BJ (cell line): ENCODE measurements around the gene TNRC6B. TPM values are rescaled to one million over a fixed set of nuclear protein-coding genes. Genes with fewer than 3 reads are reported as not detected.

Experiments
- CTCF ChIA-PET: fragments of 350-600 bp; formaldehyde crosslinking; extraction: SDS; loops from one replicate; lab custom pipeline; 2021; ENCODE audit warnings: antibody characterized with exemption, inconsistent platforms; lab: Yijun Ruan, JAX
- POLR2A ChIA-PET: fragments of 300-600 bp; sonication (Branson Sonifier 250); formaldehyde crosslinking; extraction: SDS; loops from one replicate; lab custom pipeline; 2021; ENCODE audit warnings: antibody characterized with exemption; lab: Charles Lee
- DNase-seq: peaks from one replicate; pipeline ENCODE4 v3.0.0-alpha.2; 2011; ENCODE audit warnings: low read depth
- H3K27me3 ChIP-seq: 2 replicates; pipeline ENCODE4 v1.6.0; 2011; ENCODE audit warnings: low read length; ENCODE audit not compliant: control insufficient read depth, insufficient read depth
- H3K36me3 ChIP-seq: 2 replicates; pipeline ENCODE4 v1.5.1; 2011; ENCODE audit warnings: low read length; ENCODE audit not compliant: control insufficient read depth, insufficient read depth
- H3K4me3 ChIP-seq: 2 replicates; pipeline ENCODE4 v1.5.1; 2011; ENCODE audit warnings: low read depth, mild to moderate bottlenecking, control low read depth, low read length
- polyA plus RNA-seq: library from polyadenylated mRNA; depleted of rRNA; stranded (reverse); fragments of >200 nt; gene quantifications from 2 replicates; pipeline ENCODE4 v1.2.3, GENCODE V29; 2011
- TF ChIP-seq, protein P1 (sequence below): IDR thresholded peaks from 2 replicates; pipeline ENCODE4 v1.5.1; 2011; ENCODE audit warnings: low read depth, mild to moderate bottlenecking, control low read depth, inconsistent platforms, low read length, moderate library complexity; ENCODE audit not compliant: insufficient read depth

The TNRC6B gene
- polyA plus RNA-seq, 1 experiment, result 8.0 TPM

DNA sequence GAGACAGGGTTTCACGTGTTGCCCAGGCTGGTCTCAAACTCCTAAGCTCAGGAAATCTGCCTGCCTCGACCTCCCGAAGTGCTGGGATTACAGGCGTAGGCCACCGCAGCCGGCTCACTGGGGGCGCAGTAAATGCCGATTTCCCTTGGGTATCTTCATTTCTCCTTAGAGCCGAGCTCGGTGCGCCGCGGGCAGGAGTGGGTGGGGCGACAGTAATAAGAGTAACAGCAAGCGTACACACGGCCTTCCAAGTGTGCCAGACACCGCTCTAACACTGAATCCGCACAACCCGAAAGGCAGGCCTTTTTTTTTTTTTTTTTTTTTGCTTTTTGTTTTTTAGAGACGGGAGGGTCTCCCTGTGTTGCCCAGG is 168.1 kb downstream of the TNRC6B start:
- ChIA-PET POLR2A (no interaction called here), CTCF (interaction anchor here (1.0 to 1.2 kb wide), 3 partner anchors 10 to 310 kb away, joined by 3 read pairs; no protein-coding TSS in a partner anchor)
- TF ChIP-seq, protein P1, sequence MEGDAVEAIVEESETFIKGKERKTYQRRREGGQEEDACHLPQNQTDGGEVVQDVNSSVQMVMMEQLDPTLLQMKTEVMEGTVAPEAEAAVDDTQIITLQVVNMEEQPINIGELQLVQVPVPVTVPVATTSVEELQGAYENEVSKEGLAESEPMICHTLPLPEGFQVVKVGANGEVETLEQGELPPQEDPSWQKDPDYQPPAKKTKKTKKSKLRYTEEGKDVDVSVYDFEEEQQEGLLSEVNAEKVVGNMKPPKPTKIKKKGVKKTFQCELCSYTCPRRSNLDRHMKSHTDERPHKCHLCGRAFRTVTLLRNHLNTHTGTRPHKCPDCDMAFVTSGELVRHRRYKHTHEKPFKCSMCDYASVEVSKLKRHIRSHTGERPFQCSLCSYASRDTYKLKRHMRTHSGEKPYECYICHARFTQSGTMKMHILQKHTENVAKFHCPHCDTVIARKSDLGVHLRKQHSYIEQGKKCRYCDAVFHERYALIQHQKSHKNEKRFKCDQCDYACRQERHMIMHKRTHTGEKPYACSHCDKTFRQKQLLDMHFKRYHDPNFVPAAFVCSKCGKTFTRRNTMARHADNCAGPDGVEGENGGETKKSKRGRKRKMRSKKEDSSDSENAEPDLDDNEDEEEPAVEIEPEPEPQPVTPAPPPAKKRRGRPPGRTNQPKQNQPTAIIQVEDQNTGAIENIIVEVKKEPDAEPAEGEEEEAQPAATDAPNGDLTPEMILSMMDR, result no peak
- H3K27me3 ChIP-seq, result no peaks in the 10 kb centered on the region
- peaks cover 4% of the 10 kb centered on the region for H3K36me3 ChIP-seq
- peak overlapping the region; percentile 85 for H3K4me3 ChIP-seq
- DNase-seq, result no peak

DNA sequence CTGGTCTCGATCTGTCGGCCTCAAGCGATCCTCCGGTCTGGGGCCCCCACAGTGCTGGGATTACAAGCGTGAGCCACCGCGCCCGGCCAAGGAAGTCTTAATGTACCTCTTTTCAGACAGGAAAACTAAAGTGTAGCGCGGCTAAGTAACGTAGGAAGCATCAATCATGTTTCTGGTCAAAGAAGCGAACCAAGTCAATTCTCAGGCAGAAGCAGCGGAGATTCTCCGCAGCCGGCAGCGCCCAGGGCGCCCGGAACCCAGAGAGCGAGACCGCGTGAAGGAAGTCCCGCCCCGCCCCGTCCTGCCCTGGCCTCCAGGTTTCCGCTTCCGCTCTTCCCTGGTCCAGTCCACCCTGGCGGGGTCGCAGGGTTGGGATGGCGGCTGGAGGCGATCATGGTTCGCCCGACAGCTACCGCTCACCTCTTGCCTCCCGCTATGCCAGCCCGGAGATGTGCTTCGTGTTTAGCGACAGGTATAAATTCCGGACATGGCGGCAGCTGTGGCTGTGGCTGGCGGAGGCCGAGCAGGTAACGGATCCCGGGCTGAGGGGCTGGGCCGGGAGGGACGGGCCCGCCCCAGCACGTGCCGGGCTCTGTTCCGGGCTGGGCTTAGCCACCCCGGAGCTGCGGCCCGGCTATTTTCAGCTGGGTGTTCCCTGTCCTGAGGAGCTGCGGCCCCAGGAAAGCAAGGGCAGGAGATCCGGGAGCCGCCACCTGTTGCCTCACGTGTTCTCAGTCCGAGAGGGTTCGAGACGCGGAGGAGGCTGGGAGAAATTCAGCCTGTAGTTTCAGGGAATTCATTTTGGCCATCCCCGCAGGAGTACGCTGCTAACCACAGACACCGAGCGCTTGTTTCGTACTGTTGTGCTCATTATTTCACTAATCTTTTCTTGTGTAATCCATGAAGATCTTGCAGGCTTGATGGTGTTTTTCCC is 168.7 kb downstream of the TNRC6B start, which contains the start of gene ADSL:
TSS of gene ADSL (plus strand) at position 316 of the 934 bp plus-strand sequence. CDS start at position 375, 59 bp downstream.
- no peak for DNase-seq
- POLR2A ChIA-PET, result no interaction called here
- H3K36me3 ChIP-seq, result peaks cover 4% of the 10 kb centered on the region
- TF ChIP-seq, protein P1, result 0 out of 2 replicates have a peak, but pooled peaks have one; percentile 29
- H3K4me3 ChIP-seq, result peak within 1 kb of the TSS; percentile 85
- H3K27me3 ChIP-seq, result no peaks in the 10 kb centered on the region
- CTCF ChIA-PET, result interaction anchor here (0.5 to 3.6 kb wide), 11 partner anchors 10 to 812 kb away, joined by 3 to 23 read pairs (median 3); no protein-coding TSS in a partner anchor

DNA sequence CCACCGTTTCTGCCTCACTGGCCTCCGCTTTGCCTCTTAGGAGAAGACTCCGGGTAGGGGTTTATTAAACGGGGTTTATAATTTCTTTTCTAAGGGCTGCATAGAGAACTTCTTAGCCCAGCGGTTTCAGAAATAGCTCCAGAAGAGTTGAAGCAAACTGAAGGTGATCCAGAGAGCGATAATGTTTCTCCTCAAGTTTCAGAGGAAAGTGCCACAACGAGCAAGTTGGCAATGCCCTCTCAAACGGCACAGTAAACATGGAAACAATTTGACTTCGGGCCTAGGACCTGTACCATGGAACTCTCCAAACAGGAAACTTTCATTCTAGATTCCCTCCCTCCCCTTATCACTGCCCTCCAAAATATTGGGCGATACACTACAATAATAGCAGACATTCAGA is 169.6 kb downstream of the TNRC6B start:
- no peak for DNase-seq
- ChIA-PET CTCF (interaction anchor here (0.6 to 3.6 kb wide), 20 partner anchors 27 to 813 kb away, joined by 3 to 23 read pairs (median 4); no protein-coding TSS in a partner anchor), POLR2A (no interaction called here)
- H3K4me3 ChIP-seq, result peak overlapping the region; percentile 85
- peaks cover 4% of the 10 kb centered on the region for H3K36me3 ChIP-seq
- no peaks in the 10 kb centered on the region for H3K27me3 ChIP-seq
- TF ChIP-seq, protein P1, result no peak

DNA sequence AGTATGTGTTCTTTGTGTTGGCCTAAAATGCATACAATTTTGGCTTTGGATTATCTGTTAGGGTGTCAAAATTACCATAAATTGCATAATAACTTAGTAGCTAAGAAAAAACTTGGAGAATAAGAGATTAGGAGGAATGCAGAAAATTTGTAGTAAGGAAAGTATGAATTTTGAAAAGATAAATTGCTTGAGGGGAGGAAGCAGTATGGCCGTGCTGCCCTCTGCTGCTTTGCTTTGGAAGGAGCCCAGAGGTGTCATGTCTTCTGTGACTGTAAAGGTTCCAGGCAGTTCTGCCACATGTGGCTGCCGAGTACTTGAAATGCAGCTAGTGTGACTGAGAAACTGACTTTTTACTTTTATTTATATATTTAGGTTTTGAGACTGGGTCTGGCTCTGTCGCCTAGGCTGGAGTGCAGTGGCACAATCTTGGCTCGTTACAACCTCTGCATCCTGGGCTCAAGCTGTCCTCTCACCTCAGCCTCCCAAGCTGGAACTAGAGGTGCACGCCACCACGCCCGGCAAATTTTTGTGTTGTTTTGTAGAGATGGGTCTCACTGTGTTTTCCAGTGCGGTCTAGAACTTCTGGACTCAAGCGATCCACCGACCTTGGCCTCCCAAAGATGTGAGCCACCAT is 170.4 kb downstream of the TNRC6B start:
- TF ChIP-seq, protein P1, result peak; percentile 89

More for the DNA sequence above, 170.4 kb downstream of the TNRC6B start:
- Histone ChIP-seq H3K4me3 (no peak overlapping the region), H3K27me3 (no peaks in the 10 kb centered on the region), H3K36me3 (peaks cover 4% of the 10 kb centered on the region)
- ChIA-PET POLR2A (interaction anchor here (0.6 kb wide), 1 partner anchor 284 kb away, joined by 3 read pairs; no protein-coding TSS in a partner anchor), CTCF (interaction anchor here (0.6 to 3.6 kb wide), 26 partner anchors 8 to 813 kb away, joined by 3 to 23 read pairs (median 3); no protein-coding TSS in a partner anchor)
- no peak for DNase-seq
